H1 (cell line): ENCODE data around the gene ZNF184. TPM values are rescaled to one million over a fixed set of nuclear protein-coding genes. Genes with fewer than 3 reads are reported as not detected.
A peak's percentile ranks its signal among the peaks of the same experiment; 100 is the strongest.

Experiments used
- CTCF ChIA-PET: fragments of 300-600 bp; sonication (Branson Sonifier 250); formaldehyde crosslinking; loops from one replicate; lab custom pipeline; 2021; ENCODE audit not compliant: partially characterized antibody; lab: Charles Lee
- POLR2A ChIA-PET: fragments of 300-600 bp; sonication (Branson Sonifier 250); formaldehyde crosslinking; loops from one replicate; lab custom pipeline; 2021; ENCODE audit warnings: inconsistent platforms; ENCODE audit not compliant: partially characterized antibody; lab: Charles Lee
- DNase-seq, 2 experiments: peaks; one replicate each; pipeline versions ENCODE4 v3.0.0 to v3.0.0-alpha.2; 2010 to 2022; ENCODE audit warnings: low spot score in 2 of 2, low read depth in 1 of 2, mixed read lengths in 1 of 2
- FAIRE-seq: peaks from 2 replicates; lab custom pipeline; 2011; peaks lifted over from hg19 to GRCh38; lab: Jason Lieb, UNC
- H2AFZ ChIP-seq: 2 replicates; pipeline ENCODE4 v1.8.1; 2012; ENCODE audit warnings: low read length, inconsistent platforms
- H2AK5ac ChIP-seq: 2 replicates; pipeline ENCODE4 v1.6.1; 2013; ENCODE audit warnings: low read depth, low read length
- H2BK120ac ChIP-seq: replicated peaks from 2 replicates; pipeline ENCODE3; 2013; ENCODE audit warnings: low read depth, low read length, inconsistent platforms
- H2BK12ac ChIP-seq: 2 replicates; pipeline ENCODE4 v1.6.1; 2013; ENCODE audit warnings: low read depth, low read length
- H2BK15ac ChIP-seq: 2 replicates; pipeline ENCODE4 v1.6.1; 2013; ENCODE audit warnings: low read length
- H2BK20ac ChIP-seq: 2 replicates; pipeline ENCODE4 v1.6.1; 2013; ENCODE audit warnings: low read length
- H2BK5ac ChIP-seq: 2 replicates; pipeline ENCODE4 v1.6.1; 2013; ENCODE audit warnings: low read depth, low read length
- H3K14ac ChIP-seq: 2 replicates; pipeline ENCODE4 v1.6.1; 2013; ENCODE audit warnings: inconsistent platforms; ENCODE audit not compliant: insufficient read length
- H3K18ac ChIP-seq: 2 replicates; pipeline ENCODE4 v1.6.1; 2013; ENCODE audit warnings: low read length; ENCODE audit errors: extremely low read depth
- H3K23ac ChIP-seq: 2 replicates; pipeline ENCODE4 v1.6.1; 2013; ENCODE audit warnings: inconsistent platforms; ENCODE audit not compliant: insufficient read length
- H3K23me2 ChIP-seq: 2 replicates; pipeline ENCODE4 v1.6.1; 2013; ENCODE audit warnings: low read depth, low read length
- H3K27ac ChIP-seq: 2 replicates; pipeline ENCODE4 v1.6.1; 2011; ENCODE audit warnings: low read depth, low read length, inconsistent platforms
- H3K27me3 ChIP-seq, 4 experiments: replicated peaks in 1 of 4; 1 replicate in 1 of 4; 2 replicates in 3 of 4; pipeline versions ENCODE4 v1.6.1 to v1.8.1; 2011 to 2013; ENCODE audit warnings: low read length in 3 of 4, mild to moderate bottlenecking in 3 of 4, inconsistent platforms in 2 of 4, mixed read lengths in 2 of 4, moderate library complexity in 1 of 4; ENCODE audit not compliant: control insufficient read depth in 3 of 4, insufficient read depth in 3 of 4; ENCODE audit errors: extremely low read depth in 1 of 4
- H3K36me3 ChIP-seq, 4 experiments: 2 replicates each; pipeline versions ENCODE4 v1.6.1 to v1.8.1; 2011 to 2013; ENCODE audit warnings: mild to moderate bottlenecking in 4 of 4, low read length in 3 of 4, moderate library complexity in 2 of 4, control low read depth in 1 of 4, inconsistent platforms in 1 of 4; ENCODE audit not compliant: insufficient read depth in 4 of 4, control insufficient read depth in 2 of 4
- H3K4ac ChIP-seq: replicated peaks from 2 replicates; pipeline ENCODE3; 2013; ENCODE audit warnings: low read length, low read depth, mixed read lengths, inconsistent platforms; ENCODE audit not compliant: insufficient read length
- H3K4me1 ChIP-seq, 4 experiments: replicated peaks in 1 of 4; 1 replicate in 1 of 4; 2 replicates in 3 of 4; pipeline versions ENCODE4 v1.6.1 to v1.8.1; 2011 to 2013; ENCODE audit warnings: low read length in 3 of 4, inconsistent platforms in 2 of 4, mixed read lengths in 1 of 4; ENCODE audit not compliant: insufficient read depth in 4 of 4, control insufficient read depth in 3 of 4
- H3K4me2 ChIP-seq, 2 experiments: 2 replicates each; pipeline versions ENCODE4 v1.6.1 to v1.8.1; 2011 to 2013; ENCODE audit warnings: low read depth in 2 of 2, low read length in 2 of 2, control low read depth in 1 of 2, inconsistent platforms in 1 of 2, mild to moderate bottlenecking in 1 of 2; ENCODE audit not compliant: insufficient read depth in 1 of 2
- H3K4me3 ChIP-seq, 4 experiments: fragments of 200-600, 300-600 bp in 1 of 4; sonication (generic), shearing (Covaris generic), sonication (Bioruptor Twin) in 1 of 4; 2 replicates each; pipeline versions ENCODE4 v1.5.1 to v1.8.1; 2011 to 2016; ENCODE audit warnings: low read length in 4 of 4, low read depth in 3 of 4, control low read depth in 2 of 4, inconsistent platforms in 2 of 4, mild to moderate bottlenecking in 2 of 4, mixed read lengths in 1 of 4, moderate library complexity in 1 of 4; ENCODE audit not compliant: insufficient read depth in 2 of 4; ENCODE audit errors: extremely low read depth in 1 of 4
- H3K56ac ChIP-seq: replicated peaks from 2 replicates; pipeline ENCODE3; 2013; ENCODE audit warnings: low read depth, mild to moderate bottlenecking, mixed read lengths, low read length, inconsistent platforms; ENCODE audit not compliant: insufficient read length
- H3K79me1 ChIP-seq: 2 replicates; pipeline ENCODE4 v1.6.1; 2013; ENCODE audit warnings: low read depth, low read length, control low read depth
- H3K79me2 ChIP-seq, 2 experiments: 2 replicates each; pipeline versions ENCODE4 v1.6.1 to v1.8.1; 2012 to 2013; ENCODE audit warnings: low read length in 2 of 2, mild to moderate bottlenecking in 2 of 2, inconsistent platforms in 1 of 2; ENCODE audit not compliant: insufficient read depth in 2 of 2, control insufficient read depth in 1 of 2
- H3K9ac ChIP-seq, 4 experiments: replicated peaks in 1 of 4; 1 replicate in 1 of 4; 2 replicates in 3 of 4; pipeline versions ENCODE4 v1.6.1 to v1.8.1; 2011 to 2013; ENCODE audit warnings: low read depth in 3 of 4, low read length in 3 of 4, control low read depth in 2 of 4, mild to moderate bottlenecking in 2 of 4, moderate library complexity in 2 of 4, inconsistent platforms in 1 of 4; ENCODE audit errors: extremely low read depth in 1 of 4
- H3K9me3 ChIP-seq, 2 experiments: 2 replicates each; pipeline versions ENCODE4 v1.6.1 to v1.8.1; 2012 to 2013; ENCODE audit warnings: mild to moderate bottlenecking in 2 of 2, moderate library complexity in 2 of 2, control low read depth in 1 of 2, inconsistent platforms in 1 of 2, low read depth in 1 of 2, low read length in 1 of 2, mixed read lengths in 1 of 2; ENCODE audit not compliant: insufficient read depth in 2 of 2
- H4K20me1 ChIP-seq, 2 experiments: replicated peaks in 1 of 2; 2 replicates each; pipeline versions ENCODE3 to v1.8.1; 2011 to 2013; ENCODE audit warnings: inconsistent platforms in 2 of 2, low read length in 2 of 2, mild to moderate bottlenecking in 1 of 2; ENCODE audit not compliant: insufficient read depth in 2 of 2, control insufficient read depth in 1 of 2
- H4K5ac ChIP-seq: 2 replicates; pipeline ENCODE4 v1.6.1; 2013; ENCODE audit warnings: low read length, low read depth, mixed read lengths, inconsistent platforms; ENCODE audit not compliant: insufficient read length
- H4K8ac ChIP-seq: 2 replicates; pipeline ENCODE4 v1.8.0; 2013; ENCODE audit warnings: mild to moderate bottlenecking, moderate library complexity, low read length, inconsistent platforms; ENCODE audit not compliant: insufficient read depth; ENCODE audit errors: extremely low read depth
- H4K91ac ChIP-seq: replicated peaks from 2 replicates; pipeline ENCODE3; 2013; ENCODE audit warnings: low read length, mixed read lengths, inconsistent platforms; ENCODE audit not compliant: insufficient read length
- ASH2L ChIP-seq: fragments of 200-600, 300-600 bp; sonication (generic); IDR thresholded peaks from one replicate; pipeline ENCODE4 v1.7.1; 2017; ENCODE audit warnings: low read length
- CHD2 ChIP-seq: IDR thresholded peaks from 2 replicates; pipeline ENCODE4 v1.6.1; 2012; ENCODE audit warnings: low read length, improper control_type of control experiment
- CREB1 ChIP-seq: IDR thresholded peaks from 2 replicates; pipeline ENCODE4 v1.6.1; 2012; ENCODE audit warnings: inconsistent platforms
- KDM4A ChIP-seq: IDR thresholded peaks from one replicate; pipeline ENCODE4 v1.7.1; 2012; ENCODE audit warnings: low read depth, mild to moderate bottlenecking, moderate library complexity, low read length, inconsistent platforms; ENCODE audit not compliant: severe bottlenecking
- PHF8 ChIP-seq: fragments of 200-600 bp; sonication (generic); conservative IDR thresholded peaks from 2 replicates; pipeline ENCODE4 v1.7.1; 2012; ENCODE audit warnings: low read depth, mild to moderate bottlenecking, inconsistent platforms, low read length, moderate library complexity
- POLR2A ChIP-seq, 2 experiments: IDR thresholded peaks; 1 replicate in 1 of 2; 2 replicates in 1 of 2; pipeline ENCODE4 v1.6.1; 2011; ENCODE audit warnings: low read depth in 2 of 2, low read length in 2 of 2, mild to moderate bottlenecking in 2 of 2; ENCODE audit errors: control extremely low read depth in 1 of 2
- POU5F1 ChIP-seq: IDR thresholded peaks from 2 replicates; pipeline ENCODE4 v1.6.1; 2011; ENCODE audit warnings: low read depth, mild to moderate bottlenecking, low read length, moderate library complexity
- RAD21 ChIP-seq, 2 experiments: IDR thresholded peaks in 1 of 2; conservative IDR thresholded peaks in 1 of 2; 2 replicates each; pipeline ENCODE4 v1.6.1; 2011; ENCODE audit warnings: low read depth in 2 of 2, low read length in 2 of 2, improper control_type of control experiment in 1 of 2, inconsistent platforms in 1 of 2, mild to moderate bottlenecking in 1 of 2, moderate library complexity in 1 of 2
- RBBP5 ChIP-seq: IDR thresholded peaks from 2 replicates; pipeline ENCODE4 v1.7.1; 2012; ENCODE audit warnings: low read depth, mild to moderate bottlenecking, inconsistent platforms, low read length, moderate library complexity, borderline replicate concordance
- SAP30 ChIP-seq: fragments of 300-600 bp; sonication (generic); IDR thresholded peaks from 2 replicates; pipeline ENCODE4 v1.7.1; 2012; ENCODE audit warnings: low read length, moderate library complexity, mild to moderate bottlenecking, inconsistent platforms; ENCODE audit not compliant: insufficient read depth, insufficient replicate concordance
- YY1 ChIP-seq: IDR thresholded peaks from 2 replicates; pipeline ENCODE4 v1.6.1; 2011; ENCODE audit warnings: low read depth, mild to moderate bottlenecking, low read length
- WGBS, 2 experiments: shearing (Covaris generic) in 1 of 2; methylation state at CpG; one replicate each; pipeline versions ENCODE4 v1.1.6 to v1.1.7; 2013 to 2015; ENCODE audit warnings: low lambda C conversion rate in 2 of 2, mixed read lengths in 2 of 2, inconsistent platforms in 1 of 2, low coverage in 1 of 2, missing lambda C conversion rate in 1 of 2; ENCODE audit not compliant: insufficient replicate concordance in 2 of 2, insufficient coverage in 1 of 2, insufficient read length in 1 of 2; ENCODE audit errors: extremely low coverage in 1 of 2, missing lambda C conversion rate in 1 of 2; 5-methylcytosine and 5-hydroxymethylcytosine counted together
- polyA plus RNA-seq, 7 experiments: library from polyadenylated mRNA; depleted of rRNA in 3 of 7; stranded (reverse) in 5 of 7; unstranded in 2 of 7; fragments of >200 nt in 5 of 7; fragments of 200-250 nt in 2 of 7; gene quantifications; 1 replicate in 5 of 7; 2 replicates in 1 of 7; 4 replicates in 1 of 7; pipeline versions ENCODE4 v1.2.1 to v1.2.3, GENCODE V29; 2011 to 2013; ENCODE audit warnings: missing spikeins in 2 of 7, mixed read lengths in 2 of 7
- total RNA-seq: library from RNA; stranded (reverse); fragmentation: NEBNext Ultra II Directional; extraction: Animal tissue kit (Norgen Biotek cat#: 25700); gene quantifications from 2 replicates; pipeline ENCODE4 v1.2.1, GENCODE V29; 2021

ZNF184 gene
- total and polyA plus RNA-seq, 2 of the 8 experiments (the other 6 are each of a cell fraction or from before 2014, with no cell fraction given): 1.9 to 12.3 TPM

GRCh38 chr6:27518881-27519795 is 46.2 kb upstream of the ZNF184 start:
- Histone ChIP-seq H4K91ac (no peak overlapping the region), H3K4me2 (peak overlapping the region; percentile 8 to 57), H2BK15ac (0 out of 2 replicates have a peak overlapping the region, but pooled peaks have one; percentile 92), H2BK120ac (no peak overlapping the region), H3K18ac (0 out of 2 replicates have a peak overlapping the region, but pooled peaks have one; percentile 55), H2BK5ac (no peak overlapping the region), H2BK20ac (no peak overlapping the region), H3K4ac (no peak overlapping the region), H3K9me3 (no peaks in the 10 kb centered on the region), H3K79me1 (no peaks in the 10 kb centered on the region), H3K56ac (no peak overlapping the region), H3K9ac (peak overlapping the region in 3 of 4 experiments; percentile 60 to 69 (median 68); a peak in 5 of 7 replicates), H3K27me3 (peaks cover 3 to 8% (median 7%) of the 10 kb centered on the region in 4 experiments; a peak in 6 of 7 replicates), H2BK12ac (no peak overlapping the region), H3K4me1 (no peaks in the 10 kb centered on the region), H3K79me2 (no peaks in the 10 kb centered on the region), H2AK5ac (no peak overlapping the region), H4K20me1 (no peaks in the 10 kb centered on the region), H2AFZ (peak overlapping the region; percentile 99), H4K5ac (no peak overlapping the region), H3K4me3 (peak overlapping the region; percentile 75 to 99 (median 96)), H3K23ac (no peak overlapping the region), H3K36me3 (no peaks in the 10 kb centered on the region), H4K8ac (no peak overlapping the region), H3K23me2 (peaks cover 5% of the 10 kb centered on the region; the same call in 1 of the 2 replicates), H3K14ac (no peak overlapping the region), H3K27ac (no peak overlapping the region)
- FAIRE-seq: peak; percentile 98
- DNase-seq: peak in 1 of 2 experiments; percentile 83
- ChIA-PET CTCF (interaction anchor here (0.6 to 5.0 kb wide), 40 partner anchors 8 to 1332 kb away, joined by 3 to 45 read pairs (median 4); partner anchors contain the start of gene POM121L2), POLR2A (interaction anchor here (0.6 to 2.0 kb wide), 5 partner anchors 12 to 297 kb away, joined by 3 to 8 read pairs (median 5); a partner anchor contains a TSS)
- 2% methylated on average over 42 of the region's 42 CpGs; no CpG with 5 or more reads in 1 of the 2 experiments for WGBS, 2 experiments
- peak; percentile 68 for TF ChIP-seq KDM4A
- peak; percentile 56; the same call in 1 of the 2 replicates for TF ChIP-seq YY1
- peak; percentile 67 for TF ChIP-seq CHD2
- no peak for TF ChIP-seq POU5F1
- TF ChIP-seq RBBP5: peak; percentile 99
- TF ChIP-seq PHF8: 0 out of 2 replicates have a peak, but pooled peaks have one; percentile 30
- TF ChIP-seq SAP30: peak; percentile 53
- TF ChIP-seq CREB1: no peak
- peak; percentile 41 to 57 for TF ChIP-seq RAD21 (IDR thresholded peaks at IDR 0.05 in 1 of 2, conservative IDR thresholded peaks at IDR 0.05 in 1 of 2; ENCODE audit: low read depth in 2 of 2, low read length in 2 of 2)
- peak; percentile 100 for TF ChIP-seq ASH2L
- TF ChIP-seq POLR2A (IDR thresholded peaks at IDR 0.05; ENCODE audit: control extremely low read depth in 1 of 2, low read depth in 2 of 2, low read length in 2 of 2): 0 out of 3 replicates have a peak, but pooled peaks of 1 of the 2 experiments have one; percentile 18
